GM12878 (cell line): ENCODE data around the gene NFS1. TPM values are rescaled to one million over a fixed set of nuclear protein-coding genes. Genes with fewer than 3 reads are reported as not detected.

Experiments used
- DPF2 ChIP-seq: fragments of 450-650 bp; IDR thresholded peaks from 2 replicates; pipeline ENCODE4 v1.6.1; 2017; ENCODE audit warnings: mild to moderate bottlenecking
- LARP7 ChIP-seq: fragments of 450-650 bp; IDR thresholded peaks from 2 replicates; pipeline ENCODE4 v1.6.1; 2017; ENCODE audit warnings: mild to moderate bottlenecking
- MLLT1 ChIP-seq: fragments of 450-650 bp; IDR thresholded peaks from 2 replicates; pipeline ENCODE4 v1.6.1; 2016; ENCODE audit warnings: mild to moderate bottlenecking
- MYC ChIP-seq: IDR thresholded peaks from 2 replicates; pipeline ENCODE4 v1.6.1; 2011; ENCODE audit warnings: mild to moderate bottlenecking, low read length, moderate library complexity, inconsistent platforms; ENCODE audit not compliant: insufficient read depth, insufficient replicate concordance, insufficient read length, severe bottlenecking
- NR2C2 ChIP-seq: IDR thresholded peaks from 2 replicates; pipeline ENCODE4 v1.6.1; 2011; ENCODE audit warnings: borderline replicate concordance, low read depth; ENCODE audit not compliant: control insufficient read depth, insufficient read length
- NR2F1 ChIP-seq: fragments of 450-650 bp; conservative IDR thresholded peaks from 2 replicates; pipeline ENCODE4 v1.6.1; 2017; ENCODE audit warnings: mild to moderate bottlenecking
- NRF1 ChIP-seq: conservative IDR thresholded peaks from 2 replicates; pipeline ENCODE4 v1.6.1; 2011; ENCODE audit warnings: mild to moderate bottlenecking, low read depth, low read length, improper control_type of control experiment
- PAX8 ChIP-seq: fragments of 450-650 bp; IDR thresholded peaks from 2 replicates; pipeline ENCODE4 v1.6.1; 2017; ENCODE audit warnings: mild to moderate bottlenecking, moderate library complexity
- RAD21 ChIP-seq: IDR thresholded peaks from 2 replicates; pipeline ENCODE4 v1.6.1; 2011; ENCODE audit warnings: mild to moderate bottlenecking, low read depth, low read length, moderate library complexity; ENCODE audit not compliant: insufficient read depth
- RELA ChIP-seq: fragments of 450-650 bp; IDR thresholded peaks from 2 replicates; pipeline ENCODE4 v1.8.0; 2014; ENCODE audit warnings: borderline replicate concordance; ENCODE audit not compliant: partially characterized antibody
- SREBF2 ChIP-seq: IDR thresholded peaks from 2 replicates; pipeline ENCODE4 v1.6.1; 2012; ENCODE audit warnings: mild to moderate bottlenecking, low read length
- SUZ12 ChIP-seq: fragments of 200-600 bp; sonication (generic); IDR thresholded peaks from one replicate; pipeline ENCODE4 v1.6.1; 2018; ENCODE audit warnings: antibody characterized with exemption, mild to moderate bottlenecking; ENCODE audit not compliant: unreplicated experiment
- TBL1XR1 ChIP-seq: IDR thresholded peaks from 2 replicates; pipeline ENCODE4 v1.6.1; 2012; ENCODE audit warnings: low read depth, low read length, improper control_type of control experiment
- TCF3 ChIP-seq: IDR thresholded peaks from 2 replicates; pipeline ENCODE4 v1.6.1; 2012; ENCODE audit warnings: low read depth, mild to moderate bottlenecking, low read length, borderline replicate concordance; ENCODE audit not compliant: insufficient read depth
- ZBTB11 ChIP-seq: fragments of 450-650 bp; formaldehyde crosslinking; IDR thresholded peaks from 2 replicates; pipeline ENCODE4 v1.5.0; 2022; ENCODE audit warnings: mild to moderate bottlenecking, missing genetic modification characterization
- ZNF274 ChIP-seq: IDR thresholded peaks from one replicate; pipeline ENCODE4 v1.8.0; 2011; ENCODE audit not compliant: insufficient read length, insufficient read depth
- ZSCAN29 ChIP-seq: fragments of 450-650 bp; IDR thresholded peaks from 2 replicates; pipeline ENCODE4 v1.6.1; 2017; ENCODE audit warnings: mild to moderate bottlenecking, moderate library complexity
- polyA plus RNA-seq, 11 experiments: library from polyadenylated mRNA; depleted of rRNA in 4 of 11; unstranded in 6 of 11; stranded (reverse) in 5 of 11; fragments of >200 nt; fragmentation: Nextera tagmentation in 4 of 11; fragmentation: Illumina TruSeq in 1 of 11; extraction: Ambion mirVana in 4 of 11; extraction: Trizol in 1 of 11; gene quantifications; 1 replicate in 1 of 11; 2 replicates in 10 of 11; pipeline versions ENCODE4 v1.2.1 to v1.2.3, GENCODE V29; 2011 to 2016; ENCODE audit warnings: inconsistent platforms in 2 of 11, missing spikeins in 2 of 11, low read depth in 1 of 11
- total RNA-seq, 4 experiments: library from RNA; depleted of rRNA in 3 of 4; stranded (reverse); fragments of >200 nt in 3 of 4; fragmentation: Illumina TruSeq in 1 of 4; extraction: Trizol in 1 of 4; gene quantifications; 2 replicates each; pipeline versions ENCODE4 v1.2.1 to v1.2.3, GENCODE V29; 2013 to 2021
- TF ChIP-seq, protein P1 (sequence below): fragments of 450-650 bp; conservative IDR thresholded peaks from 2 replicates; pipeline ENCODE4 v1.6.1; 2017; ENCODE audit warnings: mild to moderate bottlenecking, moderate library complexity
- TF ChIP-seq, protein P2 (sequence below): fragments of 450-650 bp; IDR thresholded peaks from 2 replicates; pipeline ENCODE4 v1.6.1; 2017; ENCODE audit warnings: antibody characterized with exemption, mild to moderate bottlenecking, moderate library complexity

The NFS1 gene
- total and polyA plus RNA-seq, 10 of the 15 experiments (the other 5 are each of a cell fraction or from before 2014, with no cell fraction given): 9.2 to 74.1 (median 38.6) TPM

GRCh38 chr20:35619196-35620095 lies 79.7 kb downstream of the NFS1 start (continued):
- TF ChIP-seq MLLT1 (peak; percentile 72; the same call in 1 of the 2 replicates), TCF3 (no peak), TBL1XR1 (no peak), NR2F1 (peak; percentile 93), LARP7 (peak; percentile 61; the same call in 1 of the 2 replicates), PAX8 (no peak), RELA (peak; percentile 42), SUZ12 (no peak), ZSCAN29 (no peak), NR2C2 (no peak), ZNF274 (no peak), DPF2 (no peak), SREBF2 (no peak), RAD21 (peak; percentile 50), ZBTB11 (no peak), MYC (no peak), NRF1 (no peak)
- TF ChIP-seq, protein P1, sequence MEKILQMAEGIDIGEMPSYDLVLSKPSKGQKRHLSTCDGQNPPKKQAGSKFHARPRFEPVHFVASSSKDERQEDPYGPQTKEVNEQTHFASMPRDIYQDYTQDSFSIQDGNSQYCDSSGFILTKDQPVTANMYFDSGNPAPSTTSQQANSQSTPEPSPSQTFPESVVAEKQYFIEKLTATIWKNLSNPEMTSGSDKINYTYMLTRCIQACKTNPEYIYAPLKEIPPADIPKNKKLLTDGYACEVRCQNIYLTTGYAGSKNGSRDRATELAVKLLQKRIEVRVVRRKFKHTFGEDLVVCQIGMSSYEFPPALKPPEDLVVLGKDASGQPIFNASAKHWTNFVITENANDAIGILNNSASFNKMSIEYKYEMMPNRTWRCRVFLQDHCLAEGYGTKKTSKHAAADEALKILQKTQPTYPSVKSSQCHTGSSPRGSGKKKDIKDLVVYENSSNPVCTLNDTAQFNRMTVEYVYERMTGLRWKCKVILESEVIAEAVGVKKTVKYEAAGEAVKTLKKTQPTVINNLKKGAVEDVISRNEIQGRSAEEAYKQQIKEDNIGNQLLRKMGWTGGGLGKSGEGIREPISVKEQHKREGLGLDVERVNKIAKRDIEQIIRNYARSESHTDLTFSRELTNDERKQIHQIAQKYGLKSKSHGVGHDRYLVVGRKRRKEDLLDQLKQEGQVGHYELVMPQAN: 0 out of 2 replicates have a peak, but pooled peaks have one; percentile 52
- TF ChIP-seq, protein P2, sequence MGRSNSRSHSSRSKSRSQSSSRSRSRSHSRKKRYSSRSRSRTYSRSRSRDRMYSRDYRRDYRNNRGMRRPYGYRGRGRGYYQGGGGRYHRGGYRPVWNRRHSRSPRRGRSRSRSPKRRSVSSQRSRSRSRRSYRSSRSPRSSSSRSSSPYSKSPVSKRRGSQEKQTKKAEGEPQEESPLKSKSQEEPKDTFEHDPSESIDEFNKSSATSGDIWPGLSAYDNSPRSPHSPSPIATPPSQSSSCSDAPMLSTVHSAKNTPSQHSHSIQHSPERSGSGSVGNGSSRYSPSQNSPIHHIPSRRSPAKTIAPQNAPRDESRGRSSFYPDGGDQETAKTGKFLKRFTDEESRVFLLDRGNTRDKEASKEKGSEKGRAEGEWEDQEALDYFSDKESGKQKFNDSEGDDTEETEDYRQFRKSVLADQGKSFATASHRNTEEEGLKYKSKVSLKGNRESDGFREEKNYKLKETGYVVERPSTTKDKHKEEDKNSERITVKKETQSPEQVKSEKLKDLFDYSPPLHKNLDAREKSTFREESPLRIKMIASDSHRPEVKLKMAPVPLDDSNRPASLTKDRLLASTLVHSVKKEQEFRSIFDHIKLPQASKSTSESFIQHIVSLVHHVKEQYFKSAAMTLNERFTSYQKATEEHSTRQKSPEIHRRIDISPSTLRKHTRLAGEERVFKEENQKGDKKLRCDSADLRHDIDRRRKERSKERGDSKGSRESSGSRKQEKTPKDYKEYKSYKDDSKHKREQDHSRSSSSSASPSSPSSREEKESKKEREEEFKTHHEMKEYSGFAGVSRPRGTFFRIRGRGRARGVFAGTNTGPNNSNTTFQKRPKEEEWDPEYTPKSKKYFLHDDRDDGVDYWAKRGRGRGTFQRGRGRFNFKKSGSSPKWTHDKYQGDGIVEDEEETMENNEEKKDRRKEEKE: no peak
